ENCODE results near the gene PSMD14.

PSMD14 gene

DNA sequence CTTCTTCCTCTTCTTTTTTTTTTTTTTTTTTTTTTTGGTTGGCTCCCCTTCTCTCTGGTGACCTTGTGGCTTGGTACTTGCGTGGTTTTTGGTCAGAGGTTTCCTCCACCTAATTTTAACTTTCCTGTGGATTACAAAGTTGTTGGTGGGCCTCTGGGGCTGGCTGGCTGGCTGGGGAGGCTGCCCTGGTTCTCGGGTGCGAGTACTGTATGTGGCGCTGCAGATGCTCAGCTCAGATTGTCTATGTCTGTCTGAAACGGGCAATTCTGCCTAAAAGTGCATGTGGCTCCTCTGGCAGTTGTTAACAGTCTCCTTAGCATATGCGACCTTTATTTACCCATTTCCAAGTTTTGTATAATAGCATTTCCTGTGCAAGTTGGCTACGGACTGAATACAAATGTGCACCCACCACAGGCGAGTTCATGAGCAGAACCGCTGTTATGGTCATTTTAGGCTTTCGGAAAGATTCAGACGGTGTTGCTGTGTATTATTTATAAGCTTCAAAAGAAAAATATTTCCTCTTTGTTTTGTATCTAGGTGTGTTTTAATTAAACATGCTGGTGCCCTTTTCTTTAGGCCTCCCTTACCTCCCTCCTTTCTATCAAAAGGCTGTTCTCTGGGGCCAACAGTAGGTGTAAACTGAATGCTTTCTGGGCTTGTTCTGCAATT is 112.3 kb downstream of the PSMD14 start:
- DNase-seq: no peak

DNA sequence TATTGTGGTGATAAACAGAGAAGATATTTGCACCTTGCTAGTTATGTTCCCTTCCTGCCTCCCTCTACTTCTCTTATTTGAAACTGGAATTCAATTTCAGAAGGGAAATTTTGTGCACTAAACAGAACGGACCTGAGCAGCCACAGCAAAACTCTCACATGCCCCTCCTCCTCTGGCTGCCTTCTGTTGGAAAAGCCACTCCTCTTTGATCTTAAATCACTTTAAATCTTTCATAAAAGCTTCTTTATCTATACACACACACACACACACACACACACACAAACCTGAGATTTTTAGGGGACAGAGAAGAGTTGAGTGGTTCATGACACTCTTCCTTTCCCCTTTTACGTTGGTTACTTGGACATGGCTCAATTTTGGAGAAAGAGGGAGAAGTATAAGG is 113.5 kb downstream of the PSMD14 start:
- no peak for DNase-seq

- no peak for DNase-seq
These were observed 114.7 kb downstream of the PSMD14 start for GRCh38 chr2:161422816-161423403.

DNA sequence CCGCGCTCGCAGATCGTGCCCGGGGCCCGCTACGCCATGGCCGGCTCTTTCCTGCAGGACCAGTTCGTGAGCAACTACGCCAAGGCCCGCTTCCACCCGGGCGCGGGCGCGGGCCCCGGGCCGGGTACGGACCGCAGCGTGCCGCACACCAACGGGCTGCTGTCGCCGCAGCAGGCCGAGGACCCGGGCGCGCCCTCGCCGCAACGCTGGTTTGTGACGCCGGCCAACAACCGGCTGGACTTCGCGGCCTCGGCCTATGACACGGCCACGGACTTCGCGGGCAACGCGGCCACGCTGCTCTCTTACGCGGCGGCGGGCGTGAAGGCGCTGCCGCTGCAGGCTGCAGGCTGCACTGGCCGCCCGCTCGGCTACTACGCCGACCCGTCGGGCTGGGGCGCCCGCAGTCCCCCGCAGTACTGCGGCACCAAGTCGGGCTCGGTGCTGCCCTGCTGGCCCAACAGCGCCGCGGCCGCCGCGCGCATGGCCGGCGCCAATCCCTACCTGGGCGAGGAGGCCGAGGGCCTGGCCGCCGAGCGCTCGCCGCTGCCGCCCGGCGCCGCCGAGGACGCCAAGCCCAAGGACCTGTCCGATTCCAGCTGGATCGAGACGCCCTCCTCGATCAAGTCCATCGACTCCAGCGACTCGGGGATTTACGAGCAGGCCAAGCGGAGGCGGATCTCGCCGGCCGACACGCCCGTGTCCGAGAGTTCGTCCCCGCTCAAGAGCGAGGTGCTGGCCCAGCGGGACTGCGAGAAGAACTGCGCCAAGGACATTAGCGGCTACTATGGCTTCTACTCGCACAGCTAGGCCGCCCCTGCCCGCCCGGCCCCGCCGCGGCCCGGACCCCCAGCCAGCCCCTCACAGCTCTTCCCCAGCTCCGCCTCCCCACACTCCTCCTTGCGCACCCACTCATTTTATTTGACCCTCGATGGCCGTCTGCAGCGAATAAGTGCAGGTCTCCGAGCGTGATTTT is 115.5 kb downstream of the PSMD14 start:
- no peak for DNase-seq

GRCh38 chr2:161424394-161424769 is 116.2 kb downstream of the PSMD14 start:
- no peak for DNase-seq

GRCh38 chr2:161424891-161425727 is 116.9 kb downstream of the PSMD14 start:
- no peak for DNase-seq

GRCh38 chr2:161425728-161426454 is 117.7 kb downstream of the PSMD14 start:
- no peak for DNase-seq

DNA sequence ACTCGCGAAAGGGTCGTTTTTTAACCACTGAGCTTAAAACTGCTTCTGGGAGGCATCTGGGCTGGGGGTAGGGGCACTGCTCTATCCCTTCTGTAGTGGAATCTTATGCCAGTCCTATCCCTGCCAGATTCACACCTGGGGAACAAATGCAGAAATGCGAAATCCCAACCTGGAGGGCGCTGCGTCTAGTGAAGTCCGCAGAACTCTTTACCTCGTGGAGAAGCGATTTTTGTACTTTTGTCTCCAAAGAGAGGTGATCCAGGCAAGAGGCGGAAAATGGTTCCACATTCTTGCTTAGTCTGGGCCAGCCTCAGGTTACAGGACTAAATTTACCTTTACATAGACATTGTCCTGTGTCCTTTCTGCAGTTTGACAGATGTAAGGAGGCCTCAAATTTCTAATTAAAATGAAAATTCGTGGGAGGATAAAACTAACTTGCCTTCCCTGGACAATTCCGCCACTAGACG is 118.3 kb downstream of the PSMD14 start:
- no peak for DNase-seq

- DNase-seq: no peak
These were observed 118.9 kb downstream of the PSMD14 start for GRCh38 chr2:161426922-161427663.

GRCh38 chr2:161427664-161428587 is 119.7 kb downstream of the PSMD14 start:
- no peak for DNase-seq

DNA sequence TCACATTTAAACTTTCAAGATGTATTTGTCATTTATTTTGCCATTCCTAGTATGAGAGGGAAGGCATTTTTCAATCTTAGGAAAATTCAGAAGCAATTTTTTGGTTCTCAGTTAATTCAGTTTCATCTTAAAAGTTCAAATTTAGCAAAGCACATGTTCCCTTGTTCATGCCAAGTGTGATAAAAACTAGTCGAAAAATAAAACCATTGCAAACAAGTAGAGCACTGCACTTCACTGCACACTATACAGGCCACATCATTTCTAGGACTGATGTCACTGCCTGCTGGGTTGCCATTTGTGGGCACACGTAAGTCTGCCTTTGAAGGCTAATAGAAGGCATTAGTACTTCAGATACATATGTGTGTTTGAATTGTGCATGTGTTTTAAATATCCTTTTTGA is 122.2 kb downstream of the PSMD14 start:
- no peak for DNase-seq

DNA sequence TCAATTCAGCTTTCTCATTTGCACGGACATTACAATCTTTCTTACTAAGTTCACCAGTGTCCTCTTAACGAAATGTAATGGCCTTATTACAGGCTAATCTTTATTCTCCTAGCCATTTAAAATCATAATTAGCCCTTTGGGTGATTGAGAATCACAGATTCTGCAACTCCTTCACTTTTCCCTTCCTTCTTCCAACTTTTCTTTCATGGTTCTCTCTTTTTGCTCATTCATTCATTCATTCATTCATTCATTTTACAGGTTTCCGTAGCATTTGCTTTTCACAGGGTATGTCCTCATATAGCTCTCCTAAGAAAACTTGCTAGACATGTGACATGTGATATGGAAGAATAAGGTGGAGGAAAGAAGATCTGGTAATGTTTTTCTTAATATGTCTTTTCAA is 123.9 kb downstream of the PSMD14 start:
- no peak for DNase-seq

DNA sequence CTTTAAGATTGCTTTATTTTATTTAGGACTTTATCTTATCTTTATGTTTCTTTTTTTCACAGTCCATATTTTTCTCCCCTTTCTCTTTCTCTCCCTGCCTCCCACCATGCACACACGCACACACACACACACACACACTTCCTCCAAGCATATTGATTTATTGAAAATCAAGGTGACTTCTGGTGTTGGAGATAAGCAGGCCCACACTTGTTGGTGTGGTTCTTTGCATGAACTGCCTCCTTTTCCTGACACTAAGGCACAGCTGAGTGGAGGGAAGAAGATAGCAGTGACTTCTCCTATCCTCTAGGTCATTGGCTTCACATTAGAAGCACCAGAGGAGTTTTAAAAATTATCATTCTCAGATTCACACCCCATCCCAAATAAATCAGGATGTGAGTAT is 125.9 kb downstream of the PSMD14 start:
- DNase-seq: peak; percentile 86

- no peak for DNase-seq
These were observed 128.2 kb downstream of the PSMD14 start for GRCh38 chr2:161436411-161436810.

- DNase-seq: no peak
These were observed 130.4 kb downstream of the PSMD14 start for GRCh38 chr2:161438598-161438997.

- no peak for DNase-seq
These were observed 136.9 kb downstream of the PSMD14 start for GRCh38 chr2:161445097-161445496.

GRCh38 chr2:161448431-161448830 is 140.2 kb downstream of the PSMD14 start:
- no peak for DNase-seq
